HG03571 (cell line): ENCODE data around the gene OR5AS1.
"Not testable (repeated sequence)": the region's sequence is repeated elsewhere in the genome, so short reads cannot be mapped to it uniquely, and the experiment has no call there.

Source experiments
- ATAC-seq: cut with Tn5 transposase; IDR thresholded peaks from one replicate; pipeline ENCODE4 v1.9.1; 2021; ENCODE audit not compliant: unreplicated experiment

Gene OR5AS1

DNA sequence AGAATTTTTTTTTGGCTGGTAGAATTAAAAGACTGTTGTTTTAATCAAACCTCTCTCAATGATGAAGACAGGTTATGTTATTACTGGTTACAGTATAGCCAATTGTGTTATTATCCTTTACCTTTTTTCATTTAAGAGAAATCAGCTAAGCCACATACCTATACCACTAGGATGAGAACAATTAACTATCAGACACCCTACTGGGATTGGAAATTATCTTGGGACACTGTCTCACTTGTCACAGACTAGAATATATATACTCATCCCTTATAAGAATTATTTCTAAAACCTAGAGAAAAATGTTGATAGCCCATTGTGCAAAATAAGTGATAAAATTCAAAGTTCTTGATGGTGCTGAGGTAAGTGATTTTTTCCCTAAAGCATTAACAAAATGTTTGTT lies at the start of gene OR5AS1:
Gene OR5AS1, plus strand, starts transcription at position 301 of the 400 bp plus-strand sequence. CDS start 2,765 bp downstream, outside the sequence.
- no peak for ATAC-seq

DNA sequence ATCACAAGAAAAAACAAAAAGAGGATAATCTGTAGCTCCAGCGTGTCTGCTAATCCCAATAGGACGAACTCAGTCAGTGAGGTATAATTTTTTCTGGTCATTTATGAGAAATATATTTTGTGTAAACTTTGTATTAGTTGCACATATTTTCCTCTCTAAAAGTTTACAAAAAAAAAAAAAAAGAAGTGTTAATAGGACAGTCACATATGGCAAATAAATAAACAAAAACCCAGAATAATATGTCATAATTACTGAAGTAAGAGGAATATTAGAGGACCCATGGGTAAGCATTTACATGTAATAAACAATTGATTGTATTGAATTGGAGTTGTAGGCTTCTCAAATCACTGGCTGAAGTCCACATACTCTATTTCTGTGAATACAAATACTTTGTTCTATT lies 32.9 kb upstream of the OR5AS1 start, which contains the start of gene OR5F1:
Gene OR5F1, minus strand, starts transcription at position 101 of the 400 bp plus-strand sequence. Its CDS starts 0 bp downstream, at position 101.
- ATAC-seq: no peak

DNA sequence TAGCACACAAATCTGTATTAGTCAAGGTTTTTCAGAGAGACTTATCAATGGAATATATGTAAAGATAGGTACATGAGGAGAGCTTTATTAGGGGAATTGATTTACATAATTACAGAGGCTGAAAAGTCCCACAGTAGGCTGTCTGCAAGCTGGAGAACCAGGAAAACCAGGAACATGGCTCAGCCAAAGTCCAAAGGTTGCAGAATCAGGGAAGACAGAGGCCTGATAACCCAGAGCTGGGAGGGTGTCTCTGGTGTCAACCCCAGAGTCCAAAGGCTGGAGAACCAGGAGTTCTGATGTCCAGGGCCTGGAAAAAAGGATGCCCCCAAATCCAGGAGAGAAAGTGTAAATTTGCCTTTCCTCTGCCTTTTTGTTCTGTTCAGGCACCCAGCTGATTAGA lies 16.7 kb upstream of the OR5AS1 start:
- ATAC-seq: no peak

DNA sequence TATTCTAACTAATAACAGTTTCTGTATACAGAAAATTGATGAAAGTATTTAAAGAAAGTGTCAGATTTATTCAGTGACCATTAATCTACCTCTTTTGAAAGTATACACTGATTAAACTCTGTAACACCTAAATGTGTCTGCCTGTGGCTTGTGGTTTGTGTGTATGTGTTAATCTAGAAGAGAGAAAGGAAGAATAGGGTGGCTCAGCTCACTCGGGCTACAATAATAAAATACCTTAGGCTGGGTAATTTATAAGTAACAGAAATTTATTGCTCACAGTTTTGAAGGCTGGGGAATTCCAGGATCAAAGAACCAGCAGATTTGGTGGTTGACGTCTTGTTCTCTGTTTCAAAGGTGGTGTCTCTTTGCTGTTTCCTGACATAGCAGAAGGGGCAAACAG lies 13.6 kb upstream of the OR5AS1 start:
- ATAC-seq: no peak

DNA sequence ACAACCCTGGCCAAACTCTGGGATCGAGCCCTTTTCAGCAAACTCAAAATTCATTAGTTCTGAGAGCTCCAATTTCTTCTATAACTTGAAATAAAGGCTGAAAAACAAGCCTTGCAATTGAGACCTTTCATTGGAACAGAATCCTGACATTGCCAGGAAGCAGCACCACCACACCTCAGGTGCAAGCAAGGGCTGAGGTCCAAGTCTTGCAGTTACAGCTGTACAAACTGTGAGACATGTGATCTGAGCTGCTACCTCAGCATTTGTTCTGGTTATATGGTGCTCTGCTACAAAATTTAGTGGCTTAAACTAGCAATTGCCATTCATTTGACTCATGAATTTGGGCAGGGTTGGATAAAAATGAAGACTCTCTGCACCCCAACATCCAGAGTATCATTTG lies 18.1 kb downstream of the OR5AS1 start:
- no peak for ATAC-seq

DNA sequence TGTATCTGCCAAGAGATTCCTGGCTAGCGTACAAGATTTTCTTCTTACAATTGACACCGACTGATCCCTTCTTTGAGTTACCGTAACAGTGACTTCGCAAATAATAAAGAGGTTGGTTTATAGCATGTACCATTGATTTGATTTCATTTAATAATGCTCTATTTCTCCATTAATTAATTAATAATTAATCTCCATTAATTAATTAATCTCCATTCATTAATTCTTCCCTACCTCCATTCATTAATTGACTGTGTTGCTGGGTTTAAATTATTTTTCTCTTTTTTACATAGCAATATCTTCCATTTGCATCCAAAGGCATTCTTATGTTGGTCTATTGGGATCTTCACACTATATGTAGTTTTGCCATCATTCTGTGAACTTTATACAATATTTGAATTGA lies 21.0 kb downstream of the OR5AS1 start:
- ATAC-seq: no peak

DNA sequence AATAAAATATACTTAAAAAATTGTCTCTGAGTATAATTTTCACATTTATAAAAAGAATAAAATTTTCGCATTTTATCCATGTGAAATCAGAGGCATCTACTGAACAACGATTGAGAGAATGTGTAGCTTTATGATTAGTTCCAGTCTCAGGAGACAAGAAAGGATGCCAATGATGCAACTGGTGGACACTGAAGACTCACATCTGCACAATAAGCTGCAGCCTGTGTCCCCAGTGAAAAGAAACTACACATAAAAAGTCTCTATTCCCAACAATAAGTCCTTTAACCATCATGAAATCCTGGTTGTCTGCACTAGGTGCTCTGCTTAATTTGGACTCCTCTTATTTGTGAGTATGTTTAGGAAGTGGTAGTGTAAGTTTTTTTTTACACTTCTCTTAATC lies 22.0 kb downstream of the OR5AS1 start:
- ATAC-seq: no peak

DNA sequence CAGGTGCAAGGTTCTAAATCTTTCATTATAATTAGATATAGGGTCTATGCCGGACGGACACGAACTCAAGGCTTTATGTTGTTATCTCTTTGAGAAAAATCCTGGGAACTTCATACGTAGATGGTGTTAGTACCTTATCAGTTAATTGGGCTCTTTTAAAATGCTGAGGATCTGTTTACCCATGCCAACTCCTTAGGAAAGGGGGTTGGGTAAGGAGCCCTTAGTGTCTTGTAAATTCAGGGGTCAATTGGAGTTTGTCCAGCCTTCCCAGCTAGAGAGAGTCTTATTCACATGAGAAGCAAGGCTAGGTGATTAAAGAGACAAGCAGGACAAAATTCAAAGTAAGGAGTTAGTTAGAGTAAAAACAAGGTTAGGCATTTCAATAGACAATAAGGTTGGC lies 28.9 kb downstream of the OR5AS1 start:
- ATAC-seq: not testable (repeated sequence)

DNA sequence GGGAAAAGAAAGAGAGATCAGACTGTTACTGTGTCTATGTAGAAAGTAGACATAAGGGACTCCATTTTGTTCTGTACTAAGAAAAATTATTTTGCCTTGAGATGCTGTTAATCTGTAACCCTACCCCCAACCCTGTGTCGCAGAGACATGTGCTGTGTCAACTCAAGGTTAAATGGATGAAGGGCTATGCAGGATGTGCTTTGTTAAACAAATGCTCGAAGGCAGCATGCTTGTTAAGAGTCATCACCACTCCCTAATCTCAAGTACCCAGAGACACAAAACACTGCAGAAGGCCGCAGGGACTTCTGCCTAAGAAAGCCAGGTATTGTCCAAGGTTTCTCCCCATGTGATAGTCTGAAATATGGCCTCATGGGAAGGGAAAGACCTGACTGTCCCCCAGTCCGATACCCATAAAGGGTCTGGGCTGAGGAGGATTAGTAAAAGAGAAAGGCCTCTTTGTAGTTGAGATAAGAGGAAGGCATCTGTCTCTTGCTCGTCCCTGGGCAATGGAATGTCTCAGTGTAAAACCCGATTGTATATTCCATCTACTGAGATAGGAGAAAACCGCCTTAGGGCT lies 30.3 kb downstream of the OR5AS1 start:
- not testable (repeated sequence) for ATAC-seq

DNA sequence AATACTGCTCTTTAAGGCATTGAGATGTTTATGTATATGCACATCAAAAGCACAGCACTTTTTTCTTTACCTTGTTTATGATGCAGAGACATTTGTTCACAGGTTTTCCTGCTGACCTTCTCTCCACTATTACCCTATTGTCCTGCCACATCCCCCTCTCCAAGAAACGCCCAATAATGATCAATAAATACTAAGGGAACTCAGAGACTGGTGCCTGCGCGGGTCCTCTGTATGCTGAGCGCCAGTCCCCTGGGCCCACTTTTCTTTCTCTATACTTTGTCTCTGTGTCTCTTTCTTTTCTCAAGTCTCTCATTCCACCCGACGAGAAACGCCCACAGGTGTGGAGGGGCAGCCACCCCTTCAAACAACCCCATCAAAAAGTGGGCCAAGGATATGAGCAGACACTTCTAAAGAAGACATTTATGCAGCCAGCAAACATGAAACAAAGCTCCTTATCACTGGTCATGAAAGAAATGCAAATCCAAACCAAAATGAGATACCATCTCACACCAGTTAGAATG lies 30.9 kb downstream of the OR5AS1 start:
- not testable (repeated sequence) for ATAC-seq

DNA sequence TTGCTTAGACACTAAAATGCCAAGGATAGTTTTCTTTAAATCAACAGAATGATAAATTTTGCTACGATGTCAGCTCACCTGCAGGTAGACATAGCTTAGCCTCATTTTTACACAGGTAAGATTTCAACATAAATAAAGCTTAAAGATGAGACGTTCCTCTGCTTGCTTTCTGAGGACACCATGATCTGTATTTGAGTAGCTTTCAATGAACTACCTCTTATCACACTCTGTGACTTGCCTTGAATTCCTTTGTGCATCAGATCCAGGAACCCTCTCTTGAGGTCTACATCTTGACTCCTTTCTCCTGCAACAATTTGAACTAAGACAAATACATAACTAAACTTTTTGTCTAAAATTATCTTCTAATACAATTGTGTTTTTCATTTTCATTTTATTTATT lies 39.5 kb downstream of the OR5AS1 start:
- ATAC-seq: no peak
